Spleen (tissue), 11 donors: ENCODE results near the gene CCND2. TPM values are rescaled to one million over a fixed set of nuclear protein-coding genes. Genes with fewer than 3 reads are reported as not detected.

Experiments used
- DNase-seq: peaks from one replicate; pipeline ENCODE4 v3.0.0-alpha.2; 2020
- H3K27ac ChIP-seq, 8 donors: fragments of 200-600 bp; sonication (generic) in 7 of 8; 1 replicate in 4 of 8; 2 replicates in 4 of 8; pipeline versions ENCODE4 v1.5.0 to v1.8.0; 2016 to 2021; ENCODE audit warnings: inconsistent platforms in 4 of 8, mild to moderate bottlenecking in 4 of 8, moderate library complexity in 1 of 8
- H3K27me3 ChIP-seq, 7 donors: fragments of 200-600 bp; sonication (generic) in 6 of 7; replicated peaks in 1 of 7; 1 replicate in 4 of 7; 2 replicates in 3 of 7; pipeline versions ENCODE4 v1.5.0 to v1.8.0; 2016 to 2021; ENCODE audit warnings: inconsistent platforms in 3 of 7, mild to moderate bottlenecking in 1 of 7
- H3K36me3 ChIP-seq, 6 donors: fragments of 200-600 bp; sonication (generic) in 5 of 6; 1 replicate in 4 of 6; 2 replicates in 2 of 6; pipeline versions ENCODE4 v1.5.0 to v1.8.0; 2016 to 2021; ENCODE audit warnings: inconsistent platforms in 2 of 6
- H3K4me1 ChIP-seq, 6 donors: fragments of 200-600 bp; sonication (generic) in 5 of 6; 1 replicate in 3 of 6; 2 replicates in 3 of 6; pipeline versions ENCODE4 v1.5.0 to v1.8.0; 2016 to 2021; ENCODE audit warnings: inconsistent platforms in 3 of 6
- H3K4me3 ChIP-seq, 8 donors: fragments of 200-600 bp; sonication (generic) in 7 of 8; 1 replicate in 4 of 8; 2 replicates in 4 of 8; pipeline versions ENCODE4 v1.5.0 to v1.8.0; 2016 to 2021; ENCODE audit warnings: inconsistent platforms in 4 of 8, mild to moderate bottlenecking in 4 of 8, moderate library complexity in 2 of 8
- H3K9me3 ChIP-seq, 8 donors: fragments of 200-600 bp; sonication (generic) in 7 of 8; 1 replicate in 4 of 8; 2 replicates in 4 of 8; pipeline versions ENCODE4 v1.5.0 to v1.8.0; 2016 to 2021; ENCODE audit warnings: inconsistent platforms in 4 of 8
- POLR2A ChIP-seq, 3 donors: fragments of 450-650 bp; IDR thresholded peaks; one replicate each; pipeline ENCODE4 v1.5.1; 2017; ENCODE audit warnings: antibody characterized with exemption in 3 of 3, mild to moderate bottlenecking in 1 of 3
- POLR2AphosphoS5 ChIP-seq, 3 donors: sonication (generic); formaldehyde crosslinking; IDR thresholded peaks; one replicate each; pipeline ENCODE4 v1.5.1; 2017; ENCODE audit warnings: antibody characterized with exemption in 3 of 3
- WGBS, 5 donors: extraction: QIAGEN DNeasy Blood & Tissue Kit in 3 of 5; methylation state at CpG; one replicate each; pipeline versions ENCODE4 v1.1.5 to v1.1.7; 2013 to 2018; 5-methylcytosine and 5-hydroxymethylcytosine counted together
- intact Hi-C: fragments of 100-400 bp; cut with DNase I; formaldehyde crosslinking; loops from one replicate; pipeline ENCODE4 v1.15.0; 2023; ENCODE audit warnings: low total_unique reads
- polyA plus RNA-seq, 3 donors: library from polyadenylated mRNA; stranded (reverse); fragments of 200-250 nt; gene quantifications; one replicate each; pipeline ENCODE4 v1.2.1, GENCODE V29; 2013
- total RNA-seq, 7 donors: library from RNA; depleted of rRNA in 3 of 7; stranded (reverse); fragments of >200 nt in 3 of 7; fragmentation: NEBNext Ultra II Directional in 4 of 7; extraction: Animal tissue kit (Norgen Biotek cat#: 25700) in 4 of 7; gene quantifications; one replicate each; pipeline versions ENCODE4 v1.1.0 to v1.2.1, GENCODE V29; 2016 to 2021
- TF ChIP-seq, protein P1 (sequence below), 11 experiments: fragments of 200-600 bp in 7 of 11; fragments of 450-650 bp in 4 of 11; sonication (generic) in 4 of 11; IDR thresholded peaks in 8 of 11; conservative IDR thresholded peaks in 3 of 11; 1 replicate in 7 of 11; 2 replicates in 4 of 11; pipeline versions ENCODE4 v1.4.0 to v1.8.0; 2016 to 2021; ENCODE audit warnings: antibody characterized with exemption in 11 of 11, inconsistent platforms in 4 of 11, mild to moderate bottlenecking in 1 of 11
- donor health status: healthy with polysubstance abuse.
- donor health status: DM: no; HTN: no; CAD: no; lungs with moderate emphysema.
- donor health status: DM: no; HTN: no; CAD: no.
- donor health status: Bipolar disorder and iron deficiency.
- donor health status: healthy.
- donor health status: DM: no; HTN: no; CAD: no.
- donor health status: DM: yes; HTN: yes; CAD: no.

CCND2 gene
- total and polyA plus RNA-seq, 10 donors, result 9.4 to 110 (median 59.4) TPM

GRCh38 chr12:4275016-4275869 lies 1.7 kb downstream of the CCND2 start:
- H3K9me3 ChIP-seq, result no peaks in the 10 kb centered on the region
- peak overlapping the region; percentile 50 to 74 (median 66) for H3K4me3 ChIP-seq
- H3K27ac ChIP-seq, result peak overlapping the region; percentile 74 to 98 (median 92)
- 2 to 3% (median 2%) methylated on average over 42 to 43 of the region's 43 CpGs for WGBS, 5 donors
- H3K27me3 ChIP-seq, result peaks cover 0 to 64% (median 44%) of the 10 kb centered on the region in 7 donors
- peaks cover 0 to 41% (median 26%) of the 10 kb centered on the region in 6 donors for H3K36me3 ChIP-seq
- TF ChIP-seq, protein P1, sequence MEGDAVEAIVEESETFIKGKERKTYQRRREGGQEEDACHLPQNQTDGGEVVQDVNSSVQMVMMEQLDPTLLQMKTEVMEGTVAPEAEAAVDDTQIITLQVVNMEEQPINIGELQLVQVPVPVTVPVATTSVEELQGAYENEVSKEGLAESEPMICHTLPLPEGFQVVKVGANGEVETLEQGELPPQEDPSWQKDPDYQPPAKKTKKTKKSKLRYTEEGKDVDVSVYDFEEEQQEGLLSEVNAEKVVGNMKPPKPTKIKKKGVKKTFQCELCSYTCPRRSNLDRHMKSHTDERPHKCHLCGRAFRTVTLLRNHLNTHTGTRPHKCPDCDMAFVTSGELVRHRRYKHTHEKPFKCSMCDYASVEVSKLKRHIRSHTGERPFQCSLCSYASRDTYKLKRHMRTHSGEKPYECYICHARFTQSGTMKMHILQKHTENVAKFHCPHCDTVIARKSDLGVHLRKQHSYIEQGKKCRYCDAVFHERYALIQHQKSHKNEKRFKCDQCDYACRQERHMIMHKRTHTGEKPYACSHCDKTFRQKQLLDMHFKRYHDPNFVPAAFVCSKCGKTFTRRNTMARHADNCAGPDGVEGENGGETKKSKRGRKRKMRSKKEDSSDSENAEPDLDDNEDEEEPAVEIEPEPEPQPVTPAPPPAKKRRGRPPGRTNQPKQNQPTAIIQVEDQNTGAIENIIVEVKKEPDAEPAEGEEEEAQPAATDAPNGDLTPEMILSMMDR (IDR thresholded peaks at IDR 0.05 in 8 of 11, conservative IDR thresholded peaks at IDR 0.05 in 3 of 11), result no peak
- no peak for TF ChIP-seq POLR2A (IDR thresholded peaks at IDR 0.05)
- intact Hi-C loops, result loop anchor here (5.0 kb wide), 2 partner anchors 388 to 403 kb away; partner anchors contain the start of gene PARP11
- DNase-seq, result peak; percentile 81
- peaks cover 14 to 100% (median 91%) of the 10 kb centered on the region in 6 donors for H3K4me1 ChIP-seq

GRCh38 chr12:4275870-4276301 lies 2.3 kb downstream of the CCND2 start:
- H3K27ac ChIP-seq, result peak overlapping the region in 7 of 8 donors; percentile 74 to 98 (median 93)
- peaks cover 0 to 58% (median 37%) of the 10 kb centered on the region in 7 donors for H3K27me3 ChIP-seq
- TF ChIP-seq, protein P1 (IDR thresholded peaks at IDR 0.05 in 8 of 11, conservative IDR thresholded peaks at IDR 0.05 in 3 of 11), result no peak
- TF ChIP-seq POLR2AphosphoS5 (IDR thresholded peaks at IDR 0.05), result no peak
- no peak for TF ChIP-seq POLR2A (IDR thresholded peaks at IDR 0.05)
- no peaks in the 10 kb centered on the region for H3K9me3 ChIP-seq
- intact Hi-C loops, result loop anchor here (2.0 to 5.0 kb wide), 4 partner anchors 169 to 404 kb away; partner anchors contain the start of gene PARP11
- peak overlapping the region; percentile 50 to 74 (median 66) for H3K4me3 ChIP-seq
- no peak for DNase-seq
- H3K36me3 ChIP-seq, result peaks cover 0 to 48% (median 32%) of the 10 kb centered on the region in 6 donors
- H3K4me1 ChIP-seq, result peaks cover 13 to 100% (median 91%) of the 10 kb centered on the region in 6 donors
- WGBS, 5 donors, result 50 to 71% (median 59%) methylated on average over 14 of the region's 14 CpGs

- intact Hi-C loops, result loop anchor here (2.0 to 5.0 kb wide), 4 partner anchors 170 to 404 kb away; partner anchors contain the start of gene PARP11
- TF ChIP-seq POLR2AphosphoS5 (IDR thresholded peaks at IDR 0.05), result peak in 1 of 3 donors; percentile 53
- TF ChIP-seq, protein P1 (IDR thresholded peaks at IDR 0.05 in 8 of 11, conservative IDR thresholded peaks at IDR 0.05 in 3 of 11), result peak; percentile 84 to 94 (median 92)
- TF ChIP-seq POLR2A (IDR thresholded peaks at IDR 0.05), result no peak
Measured at GRCh38 chr12:4276524-4277204, 3.1 kb downstream of the CCND2 start.

More at GRCh38 chr12:4276524-4277204, 3.1 kb downstream of the CCND2 start:
- peak; percentile 91 for DNase-seq
- 7 to 12% (median 7%) methylated on average over 10 of the region's 10 CpGs for WGBS, 5 donors
- H3K9me3 ChIP-seq, result no peaks in the 10 kb centered on the region
- H3K4me1 ChIP-seq, result peaks cover 13 to 100% (median 89%) of the 10 kb centered on the region in 6 donors
- peak overlapping the region in 5 of 8 donors; percentile 57 to 74 (median 66) for H3K4me3 ChIP-seq
- peak overlapping the region in 4 of 8 donors; percentile 93 to 98 (median 95) for H3K27ac ChIP-seq
- H3K27me3 ChIP-seq, result peaks cover 0 to 50% (median 29%) of the 10 kb centered on the region in 7 donors
- peaks cover 0 to 56% (median 40%) of the 10 kb centered on the region in 6 donors for H3K36me3 ChIP-seq
